Measurements from ENCODE around the gene SHC2.

The SHC2 gene

GRCh38 chr19:372306-372890 is 88.4 kb downstream of the SHC2 start:
- H4K20me1 ChIP-seq (ENCODE audit: control insufficient read depth, insufficient read depth, low read depth, low read length): no peaks in the 10 kb centered on the region
- H3K27me3 ChIP-seq (ENCODE audit: control insufficient read depth, low read length): no peaks in the 10 kb centered on the region
- H3K4me1 ChIP-seq (ENCODE audit: control insufficient read depth, low read length): peaks cover 20% of the 10 kb centered on the region
- H3K27ac ChIP-seq (ENCODE audit: low read depth, low read length): peak overlapping the region; percentile 59
- no peaks in the 10 kb centered on the region for H3K9me3 ChIP-seq (ENCODE audit: control insufficient read depth, insufficient read depth, low read length)
- no peak for TF ChIP-seq EZH2phosphoT487 (IDR thresholded peaks at IDR 0.05; ENCODE audit: borderline replicate concordance, low read length)
- TF ChIP-seq CTCF (IDR thresholded peaks at IDR 0.05; ENCODE audit: low read depth, low read length, poor library complexity, severe bottlenecking): no peak
- H3K79me2 ChIP-seq (ENCODE audit: control insufficient read depth, low read length): no peaks in the 10 kb centered on the region
- no peaks in the 10 kb centered on the region for H3K36me3 ChIP-seq (ENCODE audit: control insufficient read depth, low read length)
- H3K4me3 ChIP-seq (ENCODE audit: low read length): peak overlapping the region; percentile 41
- peak overlapping the region; percentile 61 for H3K4me2 ChIP-seq (ENCODE audit: low read length)
- H3F3A ChIP-seq (ENCODE audit: control insufficient read depth, insufficient read depth): no peaks in the 10 kb centered on the region
- no peaks in the 10 kb centered on the region for H3K9me2 ChIP-seq (replicated peaks; ENCODE audit: control insufficient read depth, low read length)

- Histone ChIP-seq H3K27ac (ENCODE audit: low read depth, low read length) (peak overlapping the region; percentile 59), H3K9me2 (replicated peaks; ENCODE audit: control insufficient read depth, low read length) (no peaks in the 10 kb centered on the region), H3K4me1 (ENCODE audit: control insufficient read depth, low read length) (peaks cover 20% of the 10 kb centered on the region), H3K4me2 (ENCODE audit: low read length) (peak overlapping the region; percentile 61), H3F3A (ENCODE audit: control insufficient read depth, insufficient read depth) (no peaks in the 10 kb centered on the region), H3K4me3 (ENCODE audit: low read length) (peak overlapping the region; percentile 41), H3K36me3 (ENCODE audit: control insufficient read depth, low read length) (no peaks in the 10 kb centered on the region), H3K79me2 (ENCODE audit: control insufficient read depth, low read length) (no peaks in the 10 kb centered on the region), H3K27me3 (ENCODE audit: control insufficient read depth, low read length) (no peaks in the 10 kb centered on the region), H3K9me3 (ENCODE audit: control insufficient read depth, insufficient read depth, low read length) (no peaks in the 10 kb centered on the region), H4K20me1 (ENCODE audit: control insufficient read depth, insufficient read depth, low read depth, low read length) (no peaks in the 10 kb centered on the region)
- TF ChIP-seq EZH2phosphoT487 (IDR thresholded peaks at IDR 0.05; ENCODE audit: borderline replicate concordance, low read length) (no peak), CTCF (IDR thresholded peaks at IDR 0.05; ENCODE audit: low read depth, low read length, poor library complexity, severe bottlenecking) (peak; percentile 24)
These were observed 89.2 kb downstream of the SHC2 start for GRCh38 chr19:371501-372168.

GRCh38 chr19:370641-371330 is 90.0 kb downstream of the SHC2 start:
- Histone ChIP-seq H4K20me1 (ENCODE audit: control insufficient read depth, insufficient read depth, low read depth, low read length) (no peaks in the 10 kb centered on the region), H3K27me3 (ENCODE audit: control insufficient read depth, low read length) (no peaks in the 10 kb centered on the region), H3K4me1 (ENCODE audit: control insufficient read depth, low read length) (peaks cover 20% of the 10 kb centered on the region), H3K79me2 (ENCODE audit: control insufficient read depth, low read length) (no peaks in the 10 kb centered on the region), H3K9me3 (ENCODE audit: control insufficient read depth, insufficient read depth, low read length) (no peaks in the 10 kb centered on the region), H3K4me2 (ENCODE audit: low read length) (peak overlapping the region; percentile 61; the same call in 1 of the 2 replicates), H3F3A (ENCODE audit: control insufficient read depth, insufficient read depth) (no peaks in the 10 kb centered on the region), H3K27ac (ENCODE audit: low read depth, low read length) (peak overlapping the region; percentile 59; the same call in 1 of the 2 replicates), H3K36me3 (ENCODE audit: control insufficient read depth, low read length) (no peaks in the 10 kb centered on the region), H3K9me2 (replicated peaks; ENCODE audit: control insufficient read depth, low read length) (no peaks in the 10 kb centered on the region), H3K4me3 (ENCODE audit: low read length) (no peak overlapping the region)
- TF ChIP-seq EZH2phosphoT487 (IDR thresholded peaks at IDR 0.05; ENCODE audit: borderline replicate concordance, low read length) (no peak), CTCF (IDR thresholded peaks at IDR 0.05; ENCODE audit: low read depth, low read length, poor library complexity, severe bottlenecking) (no peak)
